Activated CD4-positive, alpha-beta memory T cell treated with anti-CD3 and anti-CD28 coated beads for 36 hours (primary cell): Measurements from ENCODE around the gene CSNK1G1. TPM values are rescaled to one million over a fixed set of nuclear protein-coding genes. Genes with fewer than 3 reads are reported as not detected.

Experiments
- CTCF ChIA-PET: fragments of 350-600 bp; sonication (Branson Sonifier 250); formaldehyde crosslinking; loops from one replicate; lab custom pipeline; 2021; ENCODE audit warnings: antibody characterized with exemption, inconsistent platforms; lab: Charles Lee
- POLR2A ChIA-PET: fragments of 350-600 bp; sonication (Branson Sonifier 250); formaldehyde crosslinking; loops from one replicate; lab custom pipeline; 2021; ENCODE audit warnings: antibody characterized with exemption; lab: Charles Lee
- DNase-seq: peaks from one replicate; pipeline ENCODE4 v3.0.0-alpha.2; 2020
- H3K27ac Mint-ChIP-seq: one replicate; pipeline ENCODE4 v1.8.0; 2021; ENCODE audit warnings: mixed read lengths
- H3K27me3 Mint-ChIP-seq: one replicate; pipeline ENCODE4 v1.8.0; 2021; ENCODE audit warnings: mixed read lengths
- H3K36me3 Mint-ChIP-seq: one replicate; pipeline ENCODE4 v1.8.0; 2021; ENCODE audit warnings: mixed read lengths
- H3K4me1 Mint-ChIP-seq: one replicate; pipeline ENCODE4 v1.8.0; 2021; ENCODE audit warnings: low read depth, mixed read lengths
- H3K4me3 Mint-ChIP-seq: one replicate; pipeline ENCODE4 v1.8.0; 2021; ENCODE audit warnings: mild to moderate bottlenecking, mixed read lengths
- H3K9me3 Mint-ChIP-seq: one replicate; pipeline ENCODE4 v1.8.0; 2021; ENCODE audit warnings: mixed read lengths
- intact Hi-C: fragments of 100-400 bp; cut with micrococcal nuclease; formaldehyde crosslinking; loops from one replicate; pipeline ENCODE4 v1.15.1; 2023
- total RNA-seq, 2 experiments: library from RNA; stranded (reverse); gene quantifications; one replicate each; pipeline ENCODE4 v1.2.3, GENCODE V29; 2021

Gene CSNK1G1
- total RNA-seq, 2 experiments from 2014 or later = 17.5 to 20.9 TPM

DNA sequence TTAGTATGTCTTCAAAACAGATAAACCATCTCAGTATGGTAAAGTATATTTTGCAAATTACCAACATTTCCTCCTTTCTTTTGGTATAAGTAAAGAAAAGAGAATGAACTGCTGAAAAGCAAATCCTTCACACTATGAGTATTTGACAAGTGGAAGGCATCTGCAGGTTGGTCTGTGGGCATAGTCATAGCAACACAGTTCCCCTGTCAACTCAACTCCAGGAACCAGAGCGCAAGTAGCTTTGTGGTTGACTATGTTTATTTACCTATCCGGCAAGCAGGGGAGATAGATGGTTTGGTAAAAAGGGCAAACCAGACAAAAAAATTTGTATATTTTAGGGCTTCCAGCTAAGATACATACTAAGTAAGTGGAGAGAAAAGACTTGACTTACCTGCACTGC, 104.9 kb downstream of the CSNK1G1 start:
- Mint-ChIP-seq H3K27me3 (no peaks in the 10 kb centered on the region), H3K4me1 (peaks cover 34% of the 10 kb centered on the region), H3K36me3 (peaks cover 10% of the 10 kb centered on the region), H3K9me3 (no peaks in the 10 kb centered on the region), H3K27ac (no peak overlapping the region), H3K4me3 (no peak overlapping the region)
- POLR2A ChIA-PET = interaction anchor here (1.2 kb wide), 1 partner anchor 62 kb away, joined by 5 read pairs; no protein-coding TSS in a partner anchor
- intact Hi-C loops = no loop called here
- peak; percentile 19 for DNase-seq
- CTCF ChIA-PET = no interaction called here

GRCh38 chr15:64249883-64250575, 105.9 kb downstream of the CSNK1G1 start:
- Mint-ChIP-seq H3K36me3 (peaks cover 9% of the 10 kb centered on the region), H3K4me1 (peaks cover 35% of the 10 kb centered on the region), H3K27ac (no peak overlapping the region), H3K9me3 (no peaks in the 10 kb centered on the region), H3K27me3 (no peaks in the 10 kb centered on the region), H3K4me3 (no peak overlapping the region)
- no peak for DNase-seq
- POLR2A ChIA-PET = no interaction called here
- intact Hi-C loops = loop anchor here (5.0 to 10.0 kb wide), 2 partner anchors 155 to 447 kb away; partner anchors contain the start of genes CIAO2A and SNX1
- CTCF ChIA-PET = no interaction called here

- ChIA-PET CTCF (no interaction called here), POLR2A (interaction anchor here (0.6 kb wide), 1 partner anchor 31 kb away, joined by 3 read pairs; no protein-coding TSS in a partner anchor)
- Mint-ChIP-seq H3K9me3 (no peaks in the 10 kb centered on the region), H3K4me3 (no peak overlapping the region), H3K27me3 (peaks cover 2% of the 10 kb centered on the region), H3K4me1 (peaks cover 40% of the 10 kb centered on the region), H3K27ac (no peak overlapping the region), H3K36me3 (peaks cover 14% of the 10 kb centered on the region)
- no peak for DNase-seq
- intact Hi-C loops = loop anchor here (5.0 to 10.0 kb wide), 2 partner anchors 155 to 448 kb away; partner anchors contain the start of genes CIAO2A and SNX1
Measured at GRCh38 chr15:64249406-64249805, 106.6 kb downstream of the CSNK1G1 start.

- POLR2A ChIA-PET = interaction anchor here (0.7 to 2.6 kb wide), 3 partner anchors 25 to 251 kb away, joined by 3 to 14 read pairs (median 3); partner anchors contain the start of gene PPIB
- Mint-ChIP-seq H3K4me3 (no peak overlapping the region), H3K27ac (no peak overlapping the region), H3K36me3 (peaks cover 14% of the 10 kb centered on the region), H3K27me3 (peaks cover 2% of the 10 kb centered on the region), H3K4me1 (peaks cover 40% of the 10 kb centered on the region), H3K9me3 (no peaks in the 10 kb centered on the region)
- DNase-seq = peak; percentile 29
- intact Hi-C loops = loop anchor here (1.0 to 10.0 kb wide), 5 partner anchors 17 to 449 kb away; partner anchors contain the start of genes CIAO2A and SNX1
- CTCF ChIA-PET = interaction anchor here (1.2 kb wide), 1 partner anchor 8 kb away, joined by 3 read pairs; no protein-coding TSS in a partner anchor
Measured at GRCh38 chr15:64247906-64248541, 107.9 kb downstream of the CSNK1G1 start.

GRCh38 chr15:64247535-64247905, 108.5 kb downstream of the CSNK1G1 start:
- no peak overlapping the region for H3K4me3 Mint-ChIP-seq
- H3K9me3 Mint-ChIP-seq = peaks cover 2% of the 10 kb centered on the region
- ChIA-PET POLR2A (interaction anchor here (0.6 to 2.6 kb wide), 4 partner anchors 25 to 136 kb away, joined by 3 to 14 read pairs (median 5); partner anchors contain the start of gene PPIB), CTCF (interaction anchor here (0.6 to 1.2 kb wide), 3 partner anchors 9 to 109 kb away, joined by 3 read pairs; no protein-coding TSS in a partner anchor)
- intact Hi-C loops = loop anchor here (1.0 to 10.0 kb wide), 4 partner anchors 25 to 450 kb away; partner anchors contain the start of genes CIAO2A and SNX1
- H3K27me3 Mint-ChIP-seq = peaks cover 2% of the 10 kb centered on the region
- peak overlapping the region; percentile 23 for H3K27ac Mint-ChIP-seq
- no peak for DNase-seq
- H3K4me1 Mint-ChIP-seq = peaks cover 40% of the 10 kb centered on the region
- peaks cover 14% of the 10 kb centered on the region for H3K36me3 Mint-ChIP-seq

DNA sequence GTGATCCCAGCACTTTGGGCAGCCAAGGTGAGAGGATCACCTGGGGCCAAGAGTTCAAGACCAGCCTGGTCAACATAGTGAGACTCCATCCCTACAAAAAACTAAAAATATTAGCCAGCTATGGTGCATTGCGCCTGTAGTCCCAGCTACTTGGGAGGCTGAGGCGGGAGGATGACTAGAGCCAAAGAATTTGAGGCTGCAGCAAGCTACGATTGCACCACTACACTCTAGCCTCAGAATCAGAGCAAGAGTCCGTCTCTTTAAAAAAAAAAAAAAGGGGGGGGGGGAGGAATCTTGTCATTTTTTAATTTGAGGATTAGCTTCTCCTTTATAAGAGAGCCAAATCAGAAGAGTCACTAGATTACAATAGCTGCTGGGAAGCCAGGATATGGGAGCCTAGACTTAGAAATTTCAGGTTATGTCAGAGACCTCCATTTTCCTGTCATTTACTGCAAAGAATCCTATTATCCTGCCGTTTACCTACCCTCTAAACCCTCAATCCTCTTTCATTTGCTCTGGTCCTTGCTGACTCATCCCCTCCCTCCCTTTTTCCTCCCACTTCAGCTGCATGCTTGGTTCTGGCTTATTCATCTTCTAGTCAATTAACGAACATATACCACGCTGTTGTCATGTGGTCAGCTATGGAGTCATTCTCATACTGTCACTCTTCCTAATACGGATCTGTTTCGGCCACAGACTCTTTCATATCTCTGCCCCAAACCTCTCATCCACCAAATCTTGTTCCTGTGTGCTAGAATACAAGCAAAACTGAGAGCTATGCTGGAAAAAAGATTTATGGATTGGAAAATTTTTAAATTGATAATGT, 109.4 kb downstream of the CSNK1G1 start:
- H3K9me3 Mint-ChIP-seq = peaks cover 7% of the 10 kb centered on the region
- intact Hi-C loops = loop anchor here (1.0 to 10.0 kb wide), 4 partner anchors 24 to 451 kb away; partner anchors contain the start of genes CIAO2A and SNX1
- peaks cover 2% of the 10 kb centered on the region for H3K27me3 Mint-ChIP-seq
- peaks cover 46% of the 10 kb centered on the region for H3K4me1 Mint-ChIP-seq
- peaks cover 21% of the 10 kb centered on the region for H3K36me3 Mint-ChIP-seq
- DNase-seq = peak; percentile 81
- ChIA-PET CTCF (interaction anchor here (0.6 to 1.2 kb wide), 4 partner anchors 10 to 728 kb away, joined by 3 read pairs; no protein-coding TSS in a partner anchor), POLR2A (interaction anchor here (0.6 to 2.6 kb wide), 5 partner anchors 19 to 135 kb away, joined by 3 to 14 read pairs (median 3); no protein-coding TSS in a partner anchor)
- no peak overlapping the region for H3K4me3 Mint-ChIP-seq
- no peak overlapping the region for H3K27ac Mint-ChIP-seq

DNA sequence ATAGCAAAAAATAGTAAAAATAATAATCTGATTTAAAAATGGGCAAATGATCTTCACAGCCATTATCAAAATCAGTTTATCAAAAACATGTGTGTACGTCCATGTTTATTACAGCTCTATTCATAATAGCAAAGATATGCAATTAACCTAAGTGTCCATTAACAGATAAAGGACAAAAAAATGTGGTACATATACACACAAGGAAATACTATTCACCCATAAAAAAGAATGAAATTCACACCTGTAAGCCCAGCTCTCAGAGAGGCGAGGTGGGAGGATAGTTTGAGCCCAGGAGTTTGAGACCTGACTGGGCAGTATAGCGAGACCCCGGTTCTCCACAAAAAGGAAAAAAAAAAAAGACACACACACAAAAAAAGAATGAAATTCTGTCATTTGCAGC, 110.6 kb downstream of the CSNK1G1 start:
- ChIA-PET POLR2A (interaction anchor here (0.6 to 2.1 kb wide), 2 partner anchors 57 to 270 kb away, joined by 3 to 7 read pairs; no protein-coding TSS in a partner anchor), CTCF (interaction anchor here (0.7 kb wide), 1 partner anchor 12 kb away, joined by 3 read pairs; no protein-coding TSS in a partner anchor)
- H3K9me3 Mint-ChIP-seq = peaks cover 7% of the 10 kb centered on the region
- H3K4me1 Mint-ChIP-seq = peaks cover 48% of the 10 kb centered on the region
- intact Hi-C loops = loop anchor here (5.0 to 10.0 kb wide), 2 partner anchors 151 to 452 kb away; partner anchors contain the start of genes CIAO2A and SNX1
- no peak overlapping the region for H3K4me3 Mint-ChIP-seq
- no peak for DNase-seq
- H3K27ac Mint-ChIP-seq = no peak overlapping the region
- H3K36me3 Mint-ChIP-seq = peaks cover 18% of the 10 kb centered on the region
- H3K27me3 Mint-ChIP-seq = peaks cover 2% of the 10 kb centered on the region

- ChIA-PET CTCF (interaction anchor here (0.6 to 0.8 kb wide), 2 partner anchors 20 to 121 kb away, joined by 3 read pairs; no protein-coding TSS in a partner anchor), POLR2A (no interaction called here)
- H3K4me3 Mint-ChIP-seq = no peak overlapping the region
- H3K27me3 Mint-ChIP-seq = no peaks in the 10 kb centered on the region
- H3K36me3 Mint-ChIP-seq = peaks cover 9% of the 10 kb centered on the region
- intact Hi-C loops = no loop called here
- DNase-seq = no peak
- no peak overlapping the region for H3K27ac Mint-ChIP-seq
- H3K9me3 Mint-ChIP-seq = peaks cover 7% of the 10 kb centered on the region
- peaks cover 34% of the 10 kb centered on the region for H3K4me1 Mint-ChIP-seq
Measured at GRCh38 chr15:64237677-64238076, 118.3 kb downstream of the CSNK1G1 start.

DNA sequence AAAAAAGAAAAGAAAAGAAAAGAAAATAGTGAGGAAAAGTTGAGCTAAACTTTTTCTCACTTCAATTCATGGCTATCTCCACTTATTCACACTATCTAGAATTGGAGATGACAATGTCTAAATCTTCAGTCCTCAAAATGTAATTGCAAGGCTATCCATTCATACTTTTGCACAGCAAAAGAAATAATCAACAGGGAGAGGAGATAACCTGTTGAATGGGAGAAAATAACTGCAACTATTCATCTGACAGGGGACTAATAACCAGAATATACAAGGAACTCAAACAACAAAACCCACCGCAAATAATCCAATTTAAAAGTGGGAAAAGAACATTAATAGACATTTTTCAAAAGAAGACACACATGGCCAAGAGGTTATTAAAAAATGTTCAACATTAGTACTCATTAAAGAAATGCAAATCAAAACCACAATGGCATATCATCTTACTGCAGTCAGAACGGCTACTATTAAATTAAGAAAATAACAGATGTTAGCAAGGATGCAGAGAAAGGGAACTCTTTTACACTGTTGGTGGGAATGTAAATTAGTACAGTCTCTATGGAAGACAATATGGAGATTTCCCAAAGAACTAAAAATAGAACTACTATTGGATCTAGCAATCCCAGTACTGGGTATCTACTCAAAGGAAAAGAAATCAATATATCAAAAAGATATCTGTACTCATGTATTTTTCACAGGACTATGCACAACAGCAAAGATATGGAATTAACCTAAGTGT, 119.6 kb downstream of the CSNK1G1 start:
- ChIA-PET POLR2A (no interaction called here), CTCF (no interaction called here)
- no peak for DNase-seq
- no peaks in the 10 kb centered on the region for H3K27me3 Mint-ChIP-seq
- intact Hi-C loops = no loop called here
- no peak overlapping the region for H3K27ac Mint-ChIP-seq
- no peak overlapping the region for H3K4me3 Mint-ChIP-seq
- no peaks in the 10 kb centered on the region for H3K9me3 Mint-ChIP-seq
- peaks cover 28% of the 10 kb centered on the region for H3K4me1 Mint-ChIP-seq
- peaks cover 1% of the 10 kb centered on the region for H3K36me3 Mint-ChIP-seq

DNA sequence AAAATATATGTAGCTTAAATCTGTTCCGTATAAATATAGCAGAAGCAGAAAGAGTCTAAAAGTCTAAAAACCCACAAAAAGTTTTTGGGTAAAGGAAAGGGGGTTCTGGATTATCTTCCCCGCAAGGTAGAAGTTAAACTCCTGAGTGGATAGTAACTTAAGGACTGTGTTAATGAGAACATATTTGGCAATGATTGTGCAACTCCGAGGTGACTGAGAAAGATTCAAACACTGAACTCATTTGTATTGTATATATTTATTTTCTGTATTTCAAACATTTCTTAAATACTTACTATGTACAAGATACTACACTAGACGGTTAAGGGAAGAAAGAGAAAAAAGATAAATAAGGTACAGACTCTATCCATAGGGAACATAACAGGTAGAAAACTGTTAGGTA, 120.4 kb downstream of the CSNK1G1 start:
- ChIA-PET CTCF (no interaction called here), POLR2A (no interaction called here)
- no peaks in the 10 kb centered on the region for H3K27me3 Mint-ChIP-seq
- no peak overlapping the region for H3K27ac Mint-ChIP-seq
- peaks cover 1% of the 10 kb centered on the region for H3K36me3 Mint-ChIP-seq
- no peak overlapping the region for H3K4me3 Mint-ChIP-seq
- intact Hi-C loops = no loop called here
- no peaks in the 10 kb centered on the region for H3K9me3 Mint-ChIP-seq
- H3K4me1 Mint-ChIP-seq = peaks cover 22% of the 10 kb centered on the region
- no peak for DNase-seq
